Gastrocnemius medialis (tissue), 4 donors: ENCODE data around the gene LEF1. TPM values are rescaled to one million over a fixed set of nuclear protein-coding genes. Genes with fewer than 3 reads are reported as not detected.

Source experiments
- ATAC-seq, 2 donors: fragments of 150-250 bp; one replicate each; pipeline ENCODE4 v1.9.1; 2016
- DNase-seq, 2 donors: peaks; one replicate each; pipeline ENCODE4 v3.0.0-alpha.2; 2019
- H3K27ac ChIP-seq, 4 donors: fragments of 200-600 bp; sonication (generic); 1 replicate in 1 of 4; 2 replicates in 3 of 4; pipeline ENCODE4 v1.5.1; 2016 to 2018; ENCODE audit warnings: mild to moderate bottlenecking in 2 of 4, moderate library complexity in 1 of 4
- H3K27me3 ChIP-seq, 3 donors: fragments of 200-600 bp; sonication (generic) in 2 of 3; 1 replicate in 1 of 3; 2 replicates in 2 of 3; pipeline versions ENCODE4 v1.5.1 to v1.6.0; 2016 to 2019; ENCODE audit warnings: mild to moderate bottlenecking in 1 of 3, moderate library complexity in 1 of 3
- H3K36me3 ChIP-seq, 2 donors: fragments of 200-600 bp; sonication (generic) in 1 of 2; one replicate each; pipeline ENCODE4 v1.5.1; 2017 to 2018
- H3K4me1 ChIP-seq, 2 donors: fragments of 200-600 bp; sonication (generic) in 1 of 2; one replicate each; pipeline ENCODE4 v1.5.1; 2016 to 2017; ENCODE audit warnings: mild to moderate bottlenecking in 2 of 2
- H3K4me3 ChIP-seq, 4 donors: fragments of 200-600 bp; sonication (generic) in 3 of 4; 1 replicate in 1 of 4; 2 replicates in 3 of 4; pipeline ENCODE4 v1.5.1; 2016 to 2019; ENCODE audit warnings: mild to moderate bottlenecking in 2 of 4
- H3K9me3 ChIP-seq, 3 donors: fragments of 200-600 bp; sonication (generic) in 2 of 3; 1 replicate in 1 of 3; 2 replicates in 2 of 3; pipeline ENCODE4 v1.5.1; 2016 to 2019
- CTCF ChIP-seq, 5 experiments: fragments of 450-650 bp in 3 of 5; fragments of 200-600 bp in 2 of 5; sonication (generic) in 2 of 5; IDR thresholded peaks in 4 of 5; conservative IDR thresholded peaks in 1 of 5; 1 replicate in 4 of 5; 2 replicates in 1 of 5; pipeline ENCODE4 v1.5.1; 2016 to 2019; ENCODE audit warnings: antibody characterized with exemption in 5 of 5, mild to moderate bottlenecking in 3 of 5, moderate library complexity in 3 of 5
- POLR2A ChIP-seq, 2 donors: fragments of 450-650 bp; IDR thresholded peaks; one replicate each; pipeline ENCODE4 v1.6.1; 2017; ENCODE audit warnings: antibody characterized with exemption in 2 of 2, mild to moderate bottlenecking in 2 of 2, moderate library complexity in 2 of 2
- in situ Hi-C, 4 donors: fragments of 200-750 bp; cut with MboI; loops; one replicate each; pipeline versions ENCODE4 v1.15.0 to v1.8.0; 2017; ENCODE audit warnings: low sequenced_read_pairs in 4 of 4
- intact Hi-C: fragments of 100-400 bp; cut with DNase I; formaldehyde crosslinking; loops from one replicate; pipeline ENCODE4 v1.15.1; 2023; ENCODE audit warnings: low total_unique reads
- total RNA-seq, 4 donors: library from RNA; depleted of rRNA; stranded (reverse); fragments of >200 nt; gene quantifications; one replicate each; pipeline versions ENCODE4 v1.1.0 to v1.2.3, GENCODE V29; 2016

The LEF1 gene
- total RNA-seq, 4 donors from 2014 or later, result 0.33 TPM; not detected in 3

GRCh38 chr4:108213308-108213707 lies 44.6 kb upstream of the LEF1 start:
- TF ChIP-seq POLR2A (IDR thresholded peaks at IDR 0.05) (no peak), CTCF (IDR thresholded peaks at IDR 0.05 in 4 of 5, conservative IDR thresholded peaks at IDR 0.05 in 1 of 5) (no peak)
- in situ Hi-C loops (no loop called here), intact Hi-C loops (no loop called here)
- DNase-seq (no peak), ATAC-seq (no peak)
- Histone ChIP-seq H3K36me3 (no peaks in the 10 kb centered on the region), H3K9me3 (no peaks in the 10 kb centered on the region), H3K4me3 (no peak overlapping the region), H3K27ac (no peak overlapping the region), H3K27me3 (no peaks in the 10 kb centered on the region), H3K4me1 (no peaks in the 10 kb centered on the region)

- DNase-seq, result no peak
- Histone ChIP-seq H3K4me3 (no peak overlapping the region), H3K4me1 (no peaks in the 10 kb centered on the region), H3K36me3 (no peaks in the 10 kb centered on the region), H3K9me3 (no peaks in the 10 kb centered on the region), H3K27me3 (no peaks in the 10 kb centered on the region), H3K27ac (no peak overlapping the region)
- intact Hi-C loops (no loop called here), in situ Hi-C loops (no loop called here)
- no peak for TF ChIP-seq POLR2A (IDR thresholded peaks at IDR 0.05)
- no peak for TF ChIP-seq CTCF (IDR thresholded peaks at IDR 0.05 in 4 of 5, conservative IDR thresholded peaks at IDR 0.05 in 1 of 5)
- ATAC-seq, result no peak
Observed at GRCh38 chr4:108210989-108211835, 42.5 kb upstream of the LEF1 start.

GRCh38 chr4:108209489-108209888 lies 40.8 kb upstream of the LEF1 start:
- intact Hi-C loops (no loop called here), in situ Hi-C loops (no loop called here)
- H3K4me1 ChIP-seq, result no peaks in the 10 kb centered on the region
- no peak overlapping the region for H3K27ac ChIP-seq
- H3K36me3 ChIP-seq, result no peaks in the 10 kb centered on the region
- DNase-seq (no peak), ATAC-seq (no peak)
- no peaks in the 10 kb centered on the region for H3K9me3 ChIP-seq
- no peak for TF ChIP-seq CTCF (IDR thresholded peaks at IDR 0.05 in 4 of 5, conservative IDR thresholded peaks at IDR 0.05 in 1 of 5)
- TF ChIP-seq POLR2A (IDR thresholded peaks at IDR 0.05), result no peak
- no peaks in the 10 kb centered on the region for H3K27me3 ChIP-seq
- H3K4me3 ChIP-seq, result no peak overlapping the region

GRCh38 chr4:108205859-108206258 lies 37.1 kb upstream of the LEF1 start:
- TF ChIP-seq POLR2A (IDR thresholded peaks at IDR 0.05) (no peak), CTCF (IDR thresholded peaks at IDR 0.05 in 4 of 5, conservative IDR thresholded peaks at IDR 0.05 in 1 of 5) (no peak)
- Histone ChIP-seq H3K27ac (no peak overlapping the region), H3K4me1 (no peaks in the 10 kb centered on the region), H3K4me3 (no peak overlapping the region), H3K36me3 (no peaks in the 10 kb centered on the region), H3K27me3 (no peaks in the 10 kb centered on the region), H3K9me3 (no peaks in the 10 kb centered on the region)
- ATAC-seq (no peak), DNase-seq (no peak)
- in situ Hi-C loops, result no loop called here
- intact Hi-C loops, result no loop called here
